Pulmonary artery endothelial cell (primary cell): ENCODE data around the gene TRIM41. TPM values are rescaled to one million over a fixed set of nuclear protein-coding genes. Genes with fewer than 3 reads are reported as not detected.
"Not testable (repeated sequence)": the region's sequence is repeated elsewhere in the genome, so short reads cannot be mapped to it uniquely, and the experiment has no call there.

Experiments used
- DNase-seq: peaks from one replicate; pipeline ENCODE4 v3.0.0-alpha.2; 2011; ENCODE audit warnings: low read depth, low spot score
- total RNA-seq: library from RNA; depleted of rRNA; stranded (reverse); fragments of >200 nt; gene quantifications from 2 replicates; pipeline ENCODE4 v1.2.3, GENCODE V29; 2014

The TRIM41 gene
- total RNA-seq, 1 donor from 2014 or later: 10.9 TPM

DNA sequence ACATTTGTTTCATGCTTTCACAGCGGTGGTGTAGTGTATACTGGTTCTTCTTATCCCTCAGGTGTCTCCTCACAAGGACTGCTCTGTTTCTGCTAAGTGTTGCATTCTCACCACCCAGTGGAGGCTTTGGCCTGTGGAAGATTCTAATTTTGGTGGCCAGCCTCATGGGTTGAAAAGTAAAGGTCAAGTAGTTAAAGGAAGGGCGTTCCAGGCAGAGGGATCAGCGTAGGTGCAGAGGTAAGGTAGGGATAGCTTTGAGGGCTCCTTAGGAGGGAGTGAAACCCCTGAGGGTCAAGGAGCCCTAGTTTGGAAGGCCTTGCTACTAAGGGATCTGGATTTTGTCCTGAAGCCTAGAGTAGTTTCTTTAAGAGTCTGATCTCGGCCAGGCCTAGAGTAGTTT lies 25.2 kb downstream of the TRIM41 start:
- DNase-seq: no peak

GRCh38 chr5:181255276-181255675 lies 32.2 kb downstream of the TRIM41 start:
- DNase-seq: no peak

GRCh38 chr5:181255836-181256578 lies 32.9 kb downstream of the TRIM41 start:
- DNase-seq: no peak

DNA sequence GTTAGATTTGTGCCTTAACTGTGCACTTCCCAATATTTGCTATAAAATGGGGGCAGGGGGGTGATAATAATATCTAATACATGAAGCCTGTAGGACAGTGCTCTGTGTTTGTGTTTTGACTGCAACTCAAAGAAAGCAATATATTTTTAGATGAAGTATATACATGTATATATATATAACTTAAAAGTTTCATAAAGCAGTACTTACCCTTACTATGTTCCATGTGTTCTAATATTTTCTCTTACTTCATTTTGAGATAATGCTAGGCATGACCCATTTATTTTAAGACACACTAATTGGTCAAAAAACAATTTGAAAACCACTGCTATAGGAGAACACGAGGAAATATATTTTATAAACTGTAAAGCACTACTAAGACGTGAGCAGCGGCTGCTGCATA lies 35.5 kb downstream of the TRIM41 start:
- DNase-seq: no peak

GRCh38 chr5:181259283-181259682 lies 36.2 kb downstream of the TRIM41 start:
- no peak for DNase-seq

DNA sequence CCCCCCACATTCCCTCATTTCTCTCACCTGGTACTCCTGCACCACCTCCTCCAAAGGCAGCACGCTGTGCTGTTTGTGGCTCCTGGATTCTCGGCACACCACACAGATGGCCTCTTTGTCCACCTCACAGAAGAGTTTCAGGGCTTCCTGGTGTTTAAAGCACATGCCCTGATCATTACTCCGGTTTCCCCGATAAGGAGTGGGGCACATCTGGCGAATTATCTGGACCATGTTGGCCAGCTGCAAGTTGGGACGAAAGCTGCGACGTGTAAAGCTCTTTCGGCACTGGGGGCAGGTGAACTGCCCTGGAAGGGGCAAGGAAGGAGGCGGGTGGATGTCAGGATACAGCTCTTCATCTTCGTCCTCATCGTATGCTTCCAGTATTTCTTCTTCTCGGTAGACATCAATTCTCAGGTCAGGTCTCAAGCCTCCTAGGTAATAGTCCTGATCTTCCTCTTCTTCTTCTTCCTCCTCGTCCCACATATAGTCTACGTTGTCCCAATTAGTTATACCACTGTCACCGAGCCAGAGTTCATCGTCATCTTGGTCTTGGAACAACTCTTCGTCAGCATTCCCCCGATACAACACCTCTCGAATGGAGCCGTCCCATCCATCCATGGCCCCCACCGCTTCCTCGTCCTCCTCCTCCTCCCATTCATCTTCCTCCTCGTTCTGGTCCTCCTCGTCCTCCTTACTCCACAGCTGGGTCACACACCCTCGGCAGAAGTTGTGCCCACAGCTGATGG lies 37.1 kb downstream of the TRIM41 start:
- DNase-seq: no peak

GRCh38 chr5:181260720-181261319 lies 37.7 kb downstream of the TRIM41 start, which contains the start of gene TRIM52:
TSS of gene TRIM52 (minus strand) at chr5:181261143. CDS start at chr5:181260813, 330 bp downstream.
- peak; percentile 71 for DNase-seq

DNA sequence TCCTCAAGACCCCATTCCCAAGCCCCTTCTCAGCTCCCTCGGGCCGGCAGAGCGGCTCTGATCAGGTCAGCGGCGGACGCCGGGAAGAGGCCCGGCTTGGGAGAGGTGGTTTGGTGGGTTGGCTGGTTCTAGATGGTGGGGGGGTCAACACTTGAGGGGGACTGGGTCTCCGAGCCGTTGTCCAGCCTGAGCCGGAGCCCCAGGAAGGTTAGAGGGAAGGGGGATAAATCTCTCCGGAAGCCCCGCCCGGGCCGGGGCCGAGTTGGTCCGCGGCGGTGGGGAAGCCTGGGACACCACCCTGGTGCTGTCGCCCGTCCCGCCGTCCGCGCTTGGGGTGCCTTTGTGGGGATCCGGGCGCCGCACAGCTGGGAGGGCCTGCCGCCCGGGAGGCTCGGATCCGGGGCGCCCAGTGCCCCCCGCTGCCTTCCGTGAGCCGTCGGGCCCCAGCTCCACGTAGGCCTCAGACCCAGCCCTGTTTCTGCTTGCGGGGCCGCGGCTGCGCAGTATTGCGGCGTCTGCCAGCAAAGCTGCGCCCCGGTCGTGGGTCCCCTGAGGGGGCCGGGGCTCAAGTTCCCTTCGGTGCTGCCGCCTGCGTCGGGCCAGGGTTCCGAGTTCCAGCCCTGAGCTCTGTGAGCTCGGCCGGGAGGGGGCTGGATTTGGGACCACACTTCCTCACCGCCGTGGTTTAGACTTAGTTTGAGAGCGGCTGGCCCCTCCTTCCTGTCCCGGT lies 38.4 kb downstream of the TRIM41 start:
- DNase-seq: no peak

DNA sequence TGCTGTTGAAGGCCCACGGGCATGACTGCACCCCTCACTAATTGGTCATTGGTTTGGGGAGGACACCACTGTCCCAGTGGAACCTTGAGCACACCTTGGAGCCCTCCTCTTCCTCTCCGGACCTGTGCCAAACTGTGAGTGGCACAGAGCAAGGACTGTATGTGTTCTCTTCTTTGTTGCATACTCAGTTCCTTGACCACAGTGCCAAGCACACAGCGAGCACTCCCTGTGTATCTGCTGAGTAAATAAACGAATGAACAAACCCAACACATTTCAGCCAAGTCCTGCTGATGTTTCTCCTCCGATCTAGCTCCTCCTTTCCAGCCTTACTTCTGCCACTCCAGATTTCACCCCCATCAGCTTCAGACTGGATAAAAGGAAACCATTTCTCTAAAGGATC lies 40.6 kb downstream of the TRIM41 start:
- no peak for DNase-seq

- DNase-seq: no peak
Observed at GRCh38 chr5:181265092-181265671, 42.1 kb downstream of the TRIM41 start.

DNA sequence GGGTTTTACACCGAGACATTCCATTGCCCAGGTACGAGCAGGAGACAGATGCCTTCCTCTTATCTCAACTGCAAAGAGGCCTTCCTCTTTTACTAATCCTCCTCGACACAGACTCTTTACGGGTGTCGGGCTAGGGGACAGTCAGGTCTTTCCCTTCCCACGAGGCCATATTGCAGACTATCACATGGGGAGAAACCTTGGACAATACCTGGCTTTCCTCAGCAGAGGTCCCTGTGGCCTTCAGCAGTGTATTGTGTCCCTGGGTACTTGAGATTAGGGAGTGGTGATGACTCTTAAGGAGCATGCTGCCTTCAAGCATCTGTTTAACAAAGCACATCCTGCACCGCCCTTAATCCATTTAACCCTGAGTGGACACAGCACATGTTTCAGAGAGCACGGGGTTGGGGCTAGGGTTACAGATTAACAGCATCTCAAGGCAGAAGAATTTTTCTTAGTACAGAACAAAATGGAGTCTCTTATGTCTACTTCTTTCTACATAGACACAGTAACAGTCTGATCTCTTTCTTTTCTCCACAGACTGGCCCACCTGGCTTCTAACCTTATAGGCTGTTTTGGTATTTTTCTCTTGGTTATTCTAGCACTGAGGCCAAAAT lies 44.3 kb downstream of the TRIM41 start:
- DNase-seq: not testable (repeated sequence)

DNA sequence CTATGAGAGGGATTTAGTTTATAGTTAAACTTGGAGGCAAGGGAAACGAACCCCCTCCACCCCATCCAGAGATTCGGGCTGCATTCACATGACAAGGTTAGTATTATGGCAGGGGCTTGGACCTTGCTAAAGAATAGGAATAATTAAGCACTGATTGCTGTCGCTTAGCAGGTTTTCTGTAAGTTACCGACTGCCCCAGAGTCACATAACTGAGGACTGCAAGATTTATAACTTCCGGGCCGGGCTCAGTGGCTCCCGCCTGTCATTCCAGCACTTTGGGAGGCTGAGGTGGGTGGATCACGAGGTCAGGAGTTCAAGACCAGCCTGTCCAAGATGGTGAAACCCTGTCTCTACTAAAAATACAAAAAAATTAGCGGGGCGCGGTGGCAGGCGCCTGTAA lies 44.8 kb downstream of the TRIM41 start:
- not testable (repeated sequence) for DNase-seq

DNA sequence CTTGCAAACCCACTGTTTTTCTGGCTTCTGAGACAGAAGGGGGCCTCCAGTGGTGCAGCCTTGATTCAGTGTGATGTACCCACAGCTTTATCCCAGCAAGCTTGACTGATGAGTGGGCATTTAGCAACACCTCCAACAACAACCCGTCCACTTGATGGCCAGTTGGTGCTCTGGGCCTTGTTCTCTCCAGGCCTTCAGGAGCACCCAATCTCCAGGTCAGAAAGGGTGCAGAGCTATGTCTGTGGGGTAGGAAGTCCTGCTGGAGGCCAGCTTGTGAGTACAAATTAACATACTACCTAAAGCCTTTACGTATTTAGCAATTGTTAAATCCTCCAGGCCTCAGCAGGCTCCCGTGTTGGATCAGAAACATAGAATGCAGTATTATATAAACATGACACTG lies 48.0 kb downstream of the TRIM41 start:
- no peak for DNase-seq

- DNase-seq: not testable (repeated sequence)
Observed at GRCh38 chr5:181273433-181273744, 50.3 kb downstream of the TRIM41 start.

DNA sequence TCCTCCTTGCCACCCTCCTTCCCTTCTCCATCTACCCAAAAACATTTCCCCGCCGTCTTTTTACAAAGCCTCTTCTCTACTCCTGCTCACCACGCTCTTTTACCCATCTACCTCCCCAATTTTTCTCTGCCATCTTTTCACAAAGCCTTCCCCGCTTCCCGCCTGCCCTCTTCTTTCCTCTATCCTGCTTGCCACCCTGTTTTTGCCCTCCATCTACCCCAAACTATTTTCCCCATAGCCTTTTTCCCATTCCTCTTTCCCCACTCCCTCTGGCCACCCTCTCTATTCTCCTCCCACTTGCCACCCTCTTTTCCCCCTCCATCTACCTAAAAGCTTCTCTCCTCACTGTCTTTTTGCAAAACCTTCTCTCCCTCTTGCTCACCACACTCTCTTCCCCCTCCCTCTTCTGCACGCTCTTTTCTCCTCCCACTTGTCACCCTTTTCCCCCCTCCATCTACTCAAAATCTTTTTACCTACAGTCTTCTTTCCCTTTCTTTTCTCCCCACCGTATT lies 57.2 kb downstream of the TRIM41 start:
- DNase-seq: no peak

GRCh38 chr5:181281077-181281983 lies 58.2 kb downstream of the TRIM41 start:
- no peak for DNase-seq

- no peak for DNase-seq
Observed at GRCh38 chr5:181281984-181282316, 58.9 kb downstream of the TRIM41 start.

DNA sequence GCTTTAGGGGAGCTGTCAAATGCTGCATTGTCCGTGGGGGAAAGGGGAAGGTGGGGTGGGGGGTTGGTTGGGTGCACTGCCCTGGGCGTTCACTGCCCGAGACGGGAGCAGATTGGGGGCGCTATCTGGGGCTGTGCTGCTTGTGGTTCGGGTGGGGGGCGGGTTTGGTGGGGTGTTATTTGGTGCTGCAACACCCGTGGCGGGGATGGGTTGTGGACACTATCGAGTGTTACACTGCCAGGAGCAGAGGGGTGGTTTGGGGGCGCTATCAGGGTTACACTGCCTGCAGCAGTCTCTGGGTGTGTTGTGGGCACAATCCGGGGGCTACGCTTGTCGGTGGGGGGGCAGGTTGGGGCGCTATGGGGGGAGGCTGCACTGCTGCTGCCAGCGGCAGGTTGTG lies 59.3 kb downstream of the TRIM41 start:
- DNase-seq: not testable (repeated sequence)

- no peak for DNase-seq
Observed at GRCh38 chr5:181282874-181283273, 59.8 kb downstream of the TRIM41 start.

DNA sequence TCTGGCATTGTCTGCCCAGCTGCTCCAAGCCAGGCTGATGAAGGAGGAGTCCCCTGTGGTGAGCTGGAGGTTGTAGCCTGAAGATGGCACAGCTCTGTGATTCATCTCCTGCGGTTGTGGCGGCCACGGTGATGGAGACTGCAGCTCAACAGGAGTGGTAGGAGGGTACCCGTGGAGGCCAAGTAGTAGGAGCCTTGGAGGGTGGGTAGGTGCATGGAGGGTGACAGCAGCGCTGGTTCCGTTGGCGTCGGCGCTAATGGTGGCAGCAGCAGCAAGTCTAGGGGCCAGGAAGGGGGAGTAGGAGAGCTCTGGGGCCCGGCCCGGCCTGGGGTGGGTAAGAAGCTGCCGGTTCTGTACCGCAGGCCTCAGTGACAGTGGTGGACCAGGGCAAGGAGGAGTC lies 60.3 kb downstream of the TRIM41 start:
- DNase-seq: no peak
